Measurements from ENCODE around the gene RORC. TPM values are rescaled to one million over a fixed set of nuclear protein-coding genes. Genes with fewer than 3 reads are reported as not detected.

Gene RORC
- total RNA-seq, 5 donors from 2014 or later (not counting 1 experiment from before 2014, with no cell fraction given) = 1.5 to 11.6 (median 7.6) TPM

DNA sequence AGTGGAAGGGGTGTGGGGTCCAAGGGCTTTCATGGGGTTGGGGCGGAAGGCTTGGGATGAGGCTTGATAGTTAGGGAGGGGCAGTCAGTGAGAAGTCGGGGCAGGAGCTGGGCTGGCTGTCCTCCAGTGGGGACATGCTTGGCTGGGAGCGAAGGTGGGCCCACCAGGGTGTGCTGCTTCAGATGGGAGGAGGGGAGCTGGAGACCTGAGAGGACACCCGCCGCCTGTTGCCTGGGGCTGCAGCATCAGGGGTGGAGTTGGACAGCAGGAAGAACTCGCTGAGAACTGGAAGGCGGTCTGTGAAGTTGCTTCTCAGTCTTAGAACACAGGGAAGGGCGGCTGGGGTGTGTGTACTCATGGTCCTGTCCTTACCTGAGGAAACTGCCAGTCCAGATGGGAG, 20.3 kb upstream of the RORC start:
- no peaks in the 10 kb centered on the region for H3K27me3 Mint-ChIP-seq

DNA sequence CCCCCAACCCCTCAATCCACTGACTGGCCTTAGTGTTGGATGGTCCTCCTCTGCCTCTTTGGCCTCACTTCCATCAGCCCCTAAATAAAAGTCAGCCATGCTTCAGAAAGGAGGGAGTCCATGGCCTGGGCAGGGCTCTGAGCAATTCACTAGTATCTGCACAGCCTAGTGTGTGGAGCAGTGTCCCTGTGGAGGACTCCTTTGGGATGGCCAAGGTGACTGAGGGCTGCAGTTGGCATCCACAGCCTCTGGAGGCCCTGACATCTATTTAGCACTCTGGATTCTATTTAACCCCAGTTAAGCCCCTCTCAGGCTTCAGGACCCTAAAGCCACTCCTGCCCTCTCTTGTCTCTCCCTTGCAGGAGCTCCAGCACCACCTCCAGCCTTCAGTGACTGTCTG, 18.3 kb upstream of the RORC start:
- Histone ChIP-seq H3K4me3 (ENCODE audit: control insufficient read depth in 1 of 2, extremely low read depth in 1 of 2, low read length in 1 of 2) (no peak overlapping the region), H3K27ac (ENCODE audit: low read length) (no peak overlapping the region), H3K36me3 (ENCODE audit: control insufficient read depth in 2 of 2, extremely low read depth in 1 of 2, insufficient read depth in 1 of 2, low read length in 1 of 2) (peaks cover 0 to 7% of the 10 kb centered on the region in 2 donors), H3K4me1 (ENCODE audit: control insufficient read depth in 1 of 2, extremely low read depth in 1 of 2, insufficient read depth in 2 of 2, low read length in 2 of 2) (peaks cover 0 to 17% of the 10 kb centered on the region in 2 experiments), H3K9me3 (no peaks in the 10 kb centered on the region), H3K27me3 (replicated peaks in 1 of 2; ENCODE audit: control insufficient read depth in 2 of 2, extremely low read depth in 1 of 2, insufficient read depth in 2 of 2, low read length in 1 of 2) (no peaks in the 10 kb centered on the region)
- ChIA-PET CTCF (no interaction called here), POLR2A (no interaction called here)
- no peak overlapping the region for H3K27ac Mint-ChIP-seq
- H3K4me3 Mint-ChIP-seq = no peak overlapping the region
- peaks cover 0 to 17% (median 7%) of the 10 kb centered on the region in 3 donors for H3K4me1 Mint-ChIP-seq
- ATAC-seq (replicated peaks in 1 of 4) (no peak), DNase-seq (no peak)
- H3K27me3 Mint-ChIP-seq = no peaks in the 10 kb centered on the region
- H3K9me3 Mint-ChIP-seq = no peaks in the 10 kb centered on the region
- peaks cover 16% of the 10 kb centered on the region for H3K36me3 Mint-ChIP-seq

More for the DNA sequence above, 20.3 kb upstream of the RORC start:
- ChIA-PET POLR2A (no interaction called here), CTCF (no interaction called here)
- no peaks in the 10 kb centered on the region for H3K9me3 Mint-ChIP-seq
- peaks cover 11% of the 10 kb centered on the region for H3K36me3 Mint-ChIP-seq
- H3K4me3 Mint-ChIP-seq = no peak overlapping the region
- no peaks in the 10 kb centered on the region for H3K9me3 ChIP-seq
- peaks cover 0 to 7% of the 10 kb centered on the region in 2 donors for H3K36me3 ChIP-seq (ENCODE audit: control insufficient read depth in 2 of 2, extremely low read depth in 1 of 2, insufficient read depth in 1 of 2, low read length in 1 of 2)
- H3K27ac ChIP-seq (ENCODE audit: low read length) = no peak overlapping the region
- no peak overlapping the region for H3K27ac Mint-ChIP-seq
- no peak for DNase-seq
- no peaks in the 10 kb centered on the region for H3K27me3 ChIP-seq (replicated peaks in 1 of 2; ENCODE audit: control insufficient read depth in 2 of 2, extremely low read depth in 1 of 2, insufficient read depth in 2 of 2, low read length in 1 of 2)
- H3K4me1 Mint-ChIP-seq = peaks cover 0 to 6% (median 0%) of the 10 kb centered on the region in 3 donors
- no peak overlapping the region for H3K4me3 ChIP-seq (ENCODE audit: control insufficient read depth in 1 of 2, extremely low read depth in 1 of 2, low read length in 1 of 2)
- ATAC-seq (replicated peaks in 1 of 4) = no peak
- peaks cover 0 to 15% of the 10 kb centered on the region in 2 experiments for H3K4me1 ChIP-seq (ENCODE audit: control insufficient read depth in 1 of 2, extremely low read depth in 1 of 2, insufficient read depth in 2 of 2, low read length in 2 of 2)
- WGBS (ENCODE audit: insufficient coverage) = 93% methylated on average over 8 of the region's 8 CpGs

DNA sequence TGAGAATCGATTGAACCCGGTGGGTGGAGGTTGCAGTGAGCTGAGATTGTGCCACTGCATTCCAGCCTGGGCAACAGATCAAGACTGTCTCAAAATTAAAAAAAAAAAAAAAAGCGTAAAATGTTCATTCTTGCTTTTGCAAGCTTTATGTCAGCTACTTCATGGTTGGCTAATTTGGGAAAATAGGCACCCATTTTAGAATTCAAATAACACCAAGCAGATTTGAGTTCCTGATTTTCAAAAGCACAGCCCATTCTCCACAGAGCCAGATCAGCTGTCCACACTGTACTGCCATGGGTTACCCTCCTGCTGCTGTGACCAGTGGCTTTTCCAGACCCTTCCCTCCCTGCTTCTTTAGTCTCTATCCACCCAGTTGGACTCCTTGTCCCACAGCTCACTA, 17.5 kb upstream of the RORC start:
- no peak overlapping the region for H3K4me3 ChIP-seq (ENCODE audit: control insufficient read depth in 1 of 2, extremely low read depth in 1 of 2, low read length in 1 of 2)
- no peak for ATAC-seq (replicated peaks in 1 of 4)
- H3K27ac ChIP-seq (ENCODE audit: low read length) = no peak overlapping the region
- WGBS (ENCODE audit: insufficient coverage) = 80% methylated on average over 2 of the region's 3 CpGs
- Mint-ChIP-seq H3K36me3 (peaks cover 19% of the 10 kb centered on the region), H3K27ac (peak overlapping the region in 1 of 2 donors; percentile 31), H3K4me1 (peaks cover 0 to 19% (median 7%) of the 10 kb centered on the region in 3 donors), H3K4me3 (no peak overlapping the region), H3K27me3 (no peaks in the 10 kb centered on the region), H3K9me3 (no peaks in the 10 kb centered on the region)
- H3K36me3 ChIP-seq (ENCODE audit: control insufficient read depth in 2 of 2, extremely low read depth in 1 of 2, insufficient read depth in 1 of 2, low read length in 1 of 2) = peaks cover 0 to 7% of the 10 kb centered on the region in 2 donors
- H3K27me3 ChIP-seq (replicated peaks in 1 of 2; ENCODE audit: control insufficient read depth in 2 of 2, extremely low read depth in 1 of 2, insufficient read depth in 2 of 2, low read length in 1 of 2) = no peaks in the 10 kb centered on the region
- DNase-seq = no peak
- H3K9me3 ChIP-seq = no peaks in the 10 kb centered on the region
- ChIA-PET CTCF (interaction anchor here in 1 of 2 donors (0.5 to 0.7 kb wide), 3 partner anchors 39 to 891 kb away, joined by 3 read pairs; no protein-coding TSS in a partner anchor), POLR2A (interaction anchor here in 1 of 2 donors (0.6 kb wide), 1 partner anchor 411 kb away, joined by 3 read pairs; no protein-coding TSS in a partner anchor)
- peaks cover 0 to 17% of the 10 kb centered on the region in 2 experiments for H3K4me1 ChIP-seq (ENCODE audit: control insufficient read depth in 1 of 2, extremely low read depth in 1 of 2, insufficient read depth in 2 of 2, low read length in 2 of 2)

DNA sequence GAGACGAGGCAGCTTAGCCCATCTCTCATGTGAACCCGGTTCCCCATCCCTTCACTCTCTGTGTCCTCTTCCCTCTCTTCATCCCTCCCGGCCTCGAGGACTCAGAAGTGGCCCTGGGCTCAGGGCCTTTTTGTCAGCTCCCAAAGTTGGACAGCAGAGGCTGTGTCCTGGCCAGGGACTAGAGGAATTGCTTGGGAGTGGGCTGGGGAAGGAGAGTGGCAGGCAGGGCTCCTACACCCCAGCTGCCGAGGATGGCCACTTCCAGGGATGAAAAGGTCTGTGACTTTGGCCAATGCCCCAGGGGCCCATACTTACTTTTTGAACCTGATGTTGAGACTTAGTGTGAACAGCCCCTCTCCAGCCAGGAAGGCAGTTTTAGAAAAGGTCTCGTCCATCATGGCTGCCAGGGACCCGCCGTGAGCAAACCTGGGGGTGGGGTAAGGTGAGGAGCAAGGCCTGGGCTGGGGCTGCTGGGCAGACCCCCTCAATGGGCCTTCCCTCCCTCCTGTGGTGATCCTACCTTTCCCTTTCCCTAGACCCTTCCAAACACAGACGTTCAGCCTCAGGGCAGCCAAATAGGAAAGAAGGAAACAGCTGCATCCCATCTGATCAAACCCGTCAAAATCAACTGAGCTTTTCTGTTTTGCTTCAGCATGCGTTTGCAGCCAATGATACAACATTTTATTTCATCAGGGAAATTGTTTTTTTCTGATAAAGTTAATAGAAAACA, 16.4 kb upstream of the RORC start:
- CTCF ChIA-PET = interaction anchor here in 1 of 2 donors (0.7 to 1.2 kb wide), 2 partner anchors 18 to 22 kb away, joined by 3 read pairs; no protein-coding TSS in a partner anchor
- Mint-ChIP-seq H3K4me1 (peaks cover 0 to 19% (median 7%) of the 10 kb centered on the region in 3 donors), H3K27ac (no peak overlapping the region), H3K4me3 (no peak overlapping the region), H3K9me3 (no peaks in the 10 kb centered on the region), H3K36me3 (peaks cover 19% of the 10 kb centered on the region), H3K27me3 (no peaks in the 10 kb centered on the region)
- Histone ChIP-seq H3K27ac (ENCODE audit: low read length) (no peak overlapping the region), H3K4me1 (ENCODE audit: control insufficient read depth in 1 of 2, extremely low read depth in 1 of 2, insufficient read depth in 2 of 2, low read length in 2 of 2) (peaks cover 0 to 17% of the 10 kb centered on the region in 2 experiments), H3K36me3 (ENCODE audit: control insufficient read depth in 2 of 2, extremely low read depth in 1 of 2, insufficient read depth in 1 of 2, low read length in 1 of 2) (peaks cover 0 to 7% of the 10 kb centered on the region in 2 donors), H3K4me3 (ENCODE audit: control insufficient read depth in 1 of 2, extremely low read depth in 1 of 2, low read length in 1 of 2) (no peak overlapping the region), H3K27me3 (replicated peaks in 1 of 2; ENCODE audit: control insufficient read depth in 2 of 2, extremely low read depth in 1 of 2, insufficient read depth in 2 of 2, low read length in 1 of 2) (no peaks in the 10 kb centered on the region), H3K9me3 (no peaks in the 10 kb centered on the region)
- no peak for ATAC-seq (replicated peaks in 1 of 4)
- DNase-seq = no peak
- POLR2A ChIA-PET = no interaction called here
- WGBS (ENCODE audit: insufficient coverage) = 83% methylated on average over 3 of the region's 11 CpGs

DNA sequence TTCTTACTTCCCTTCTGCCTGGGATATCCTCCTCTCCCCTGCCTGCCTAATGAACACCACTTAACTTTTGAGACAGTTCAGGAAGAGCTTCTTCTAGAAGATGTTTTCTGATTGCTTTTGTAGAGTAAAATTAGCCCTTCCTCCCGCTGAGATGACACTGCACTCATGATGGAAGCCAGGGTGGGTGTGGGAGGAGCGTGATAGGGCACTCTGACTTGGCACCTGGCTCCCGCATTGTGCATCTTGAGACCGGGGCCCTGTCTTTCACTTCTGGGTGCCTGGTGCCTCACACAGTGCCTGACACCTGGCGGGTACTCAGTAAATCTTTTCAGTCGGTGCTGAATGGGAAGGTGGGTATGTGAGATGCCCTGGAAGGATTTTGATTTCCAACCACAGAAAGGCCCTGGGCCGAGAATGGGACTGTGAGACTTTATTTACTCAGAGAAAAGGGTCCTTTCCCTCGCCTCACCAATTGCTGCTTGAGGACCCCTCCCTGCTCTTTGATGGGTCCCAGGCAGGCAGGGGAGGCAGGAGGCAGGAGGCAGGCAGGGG, 15.2 kb upstream of the RORC start:
- CTCF ChIA-PET = no interaction called here
- Histone ChIP-seq H3K4me3 (ENCODE audit: control insufficient read depth in 1 of 2, extremely low read depth in 1 of 2, low read length in 1 of 2) (no peak overlapping the region), H3K4me1 (ENCODE audit: control insufficient read depth in 1 of 2, extremely low read depth in 1 of 2, insufficient read depth in 2 of 2, low read length in 2 of 2) (peaks cover 0 to 17% of the 10 kb centered on the region in 2 experiments), H3K27me3 (replicated peaks in 1 of 2; ENCODE audit: control insufficient read depth in 2 of 2, extremely low read depth in 1 of 2, insufficient read depth in 2 of 2, low read length in 1 of 2) (no peaks in the 10 kb centered on the region), H3K27ac (ENCODE audit: low read length) (no peak overlapping the region), H3K9me3 (no peaks in the 10 kb centered on the region), H3K36me3 (ENCODE audit: control insufficient read depth in 2 of 2, extremely low read depth in 1 of 2, insufficient read depth in 1 of 2, low read length in 1 of 2) (peaks cover 0 to 7% of the 10 kb centered on the region in 2 donors)
- peaks cover 19% of the 10 kb centered on the region for H3K36me3 Mint-ChIP-seq
- 66% methylated on average over 4 of the region's 8 CpGs for WGBS (ENCODE audit: insufficient coverage)
- H3K27me3 Mint-ChIP-seq = no peaks in the 10 kb centered on the region
- no peak overlapping the region for H3K4me3 Mint-ChIP-seq
- no peaks in the 10 kb centered on the region for H3K9me3 Mint-ChIP-seq
- POLR2A ChIA-PET = no interaction called here
- ATAC-seq (replicated peaks in 1 of 4) (no peak), DNase-seq (no peak)
- peak overlapping the region; percentile 8 to 9 for H3K27ac Mint-ChIP-seq
- peaks cover 0 to 20% (median 8%) of the 10 kb centered on the region in 3 donors for H3K4me1 Mint-ChIP-seq

DNA sequence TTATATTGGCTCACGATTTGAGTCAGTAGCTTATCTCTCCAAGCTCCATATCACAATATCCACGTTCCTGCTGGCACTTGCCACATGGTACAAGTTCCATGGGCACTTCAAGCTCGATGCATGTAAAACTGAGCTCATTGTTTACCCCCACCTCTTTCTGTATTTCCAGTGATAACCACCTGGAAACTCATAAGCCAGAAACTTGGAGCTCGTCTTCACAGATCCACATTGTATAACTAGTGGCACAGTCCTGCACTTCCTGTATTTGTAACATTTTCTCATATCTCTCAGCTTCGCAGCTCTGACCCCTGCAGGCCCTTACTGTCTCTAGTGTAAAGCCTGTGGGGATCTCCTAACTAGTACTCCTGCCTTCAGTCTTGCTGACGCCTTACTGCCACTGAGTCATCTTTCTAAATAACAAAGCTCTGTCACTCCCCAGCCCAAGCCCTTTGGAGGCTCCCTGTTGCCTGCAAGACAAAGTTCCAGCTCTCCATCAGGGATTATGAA, 14.5 kb upstream of the RORC start:
- ChIA-PET POLR2A (no interaction called here), CTCF (no interaction called here)
- Histone ChIP-seq H3K9me3 (no peaks in the 10 kb centered on the region), H3K4me1 (ENCODE audit: control insufficient read depth in 1 of 2, extremely low read depth in 1 of 2, insufficient read depth in 2 of 2, low read length in 2 of 2) (peaks cover 0 to 17% of the 10 kb centered on the region in 2 experiments), H3K36me3 (ENCODE audit: control insufficient read depth in 2 of 2, extremely low read depth in 1 of 2, insufficient read depth in 1 of 2, low read length in 1 of 2) (peaks cover 0 to 7% of the 10 kb centered on the region in 2 donors), H3K27ac (ENCODE audit: low read length) (no peak overlapping the region), H3K4me3 (ENCODE audit: control insufficient read depth in 1 of 2, extremely low read depth in 1 of 2, low read length in 1 of 2) (no peak overlapping the region), H3K27me3 (replicated peaks in 1 of 2; ENCODE audit: control insufficient read depth in 2 of 2, extremely low read depth in 1 of 2, insufficient read depth in 2 of 2, low read length in 1 of 2) (no peaks in the 10 kb centered on the region)
- H3K9me3 Mint-ChIP-seq = no peaks in the 10 kb centered on the region
- no peaks in the 10 kb centered on the region for H3K27me3 Mint-ChIP-seq
- WGBS (ENCODE audit: insufficient coverage) = 69% methylated on average over 6 of the region's 6 CpGs
- no peak overlapping the region for H3K4me3 Mint-ChIP-seq
- no peak for DNase-seq
- no peak for ATAC-seq (replicated peaks in 1 of 4)
- peaks cover 0 to 22% (median 10%) of the 10 kb centered on the region in 3 donors for H3K4me1 Mint-ChIP-seq
- H3K27ac Mint-ChIP-seq = peak overlapping the region; percentile 8 to 9
- H3K36me3 Mint-ChIP-seq = peaks cover 18% of the 10 kb centered on the region

All from T-cell (primary cell).